Activated T-helper 17 cell treated with anti-CD3 and anti-CD28 coated beads, Interleukin-2, amount 50 U/mL, for 72 hours (primary cell): ENCODE data around the gene CNBP. TPM values are rescaled to one million over a fixed set of nuclear protein-coding genes. Genes with fewer than 3 reads are reported as not detected.
"Not testable (repeated sequence)": the region's sequence is repeated elsewhere in the genome, so short reads cannot be mapped to it uniquely, and the experiment has no call there.

ENCODE experiments used
- ATAC-seq: fragments of 150-1000 bp; cut with Tn5 transposase; replicated peaks from 2 replicates; pipeline ENCODE4 v1.10.0; 2021; ENCODE audit warnings: mild to moderate bottlenecking, moderate library complexity
- H3K27ac Mint-ChIP-seq: one replicate; pipeline ENCODE4 v1.8.0; 2022; ENCODE audit warnings: mixed read lengths
- H3K27me3 Mint-ChIP-seq: one replicate; pipeline ENCODE4 v1.8.0; 2022; ENCODE audit warnings: mixed read lengths
- H3K36me3 Mint-ChIP-seq: one replicate; pipeline ENCODE4 v1.8.0; 2022; ENCODE audit warnings: low read depth, mild to moderate bottlenecking, mixed read lengths
- H3K4me1 Mint-ChIP-seq: one replicate; pipeline ENCODE4 v1.8.0; 2022; ENCODE audit warnings: mixed read lengths
- H3K4me3 Mint-ChIP-seq: one replicate; pipeline ENCODE4 v1.8.0; 2022; ENCODE audit warnings: mild to moderate bottlenecking, mixed read lengths
- H3K9me3 Mint-ChIP-seq: one replicate; pipeline ENCODE4 v1.8.0; 2022; ENCODE audit warnings: mixed read lengths
- total RNA-seq, 2 donors: library from RNA; stranded (reverse); gene quantifications; one replicate each; pipeline ENCODE4 v1.2.3, GENCODE V29; 2022

Gene CNBP
- total RNA-seq, 2 donors from 2014 or later: 188 to 274 TPM

DNA sequence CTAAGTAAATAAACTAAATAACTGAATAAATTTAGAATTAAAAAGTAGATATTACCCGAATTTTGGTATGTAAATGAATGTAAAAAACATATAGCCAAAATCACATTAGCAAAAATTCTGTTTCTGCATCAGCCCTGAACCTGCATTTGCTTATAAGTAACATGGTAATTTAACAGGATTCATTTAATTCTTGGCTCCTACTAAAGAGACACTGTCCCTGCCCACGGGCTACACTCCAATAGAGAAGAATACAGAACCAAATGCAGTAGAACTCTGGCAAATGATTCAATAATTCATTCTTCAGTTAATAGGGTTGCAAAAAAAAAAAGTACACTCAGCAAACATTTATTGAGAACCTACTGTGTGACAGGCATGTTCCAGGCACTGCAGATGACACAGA is 20.8 kb upstream of the CNBP start:
- Mint-ChIP-seq H3K36me3 (no peaks in the 10 kb centered on the region), H3K27ac (no peak overlapping the region), H3K4me3 (no peak overlapping the region), H3K4me1 (no peaks in the 10 kb centered on the region), H3K9me3 (no peaks in the 10 kb centered on the region), H3K27me3 (no peaks in the 10 kb centered on the region)
- ATAC-seq: no peak

DNA sequence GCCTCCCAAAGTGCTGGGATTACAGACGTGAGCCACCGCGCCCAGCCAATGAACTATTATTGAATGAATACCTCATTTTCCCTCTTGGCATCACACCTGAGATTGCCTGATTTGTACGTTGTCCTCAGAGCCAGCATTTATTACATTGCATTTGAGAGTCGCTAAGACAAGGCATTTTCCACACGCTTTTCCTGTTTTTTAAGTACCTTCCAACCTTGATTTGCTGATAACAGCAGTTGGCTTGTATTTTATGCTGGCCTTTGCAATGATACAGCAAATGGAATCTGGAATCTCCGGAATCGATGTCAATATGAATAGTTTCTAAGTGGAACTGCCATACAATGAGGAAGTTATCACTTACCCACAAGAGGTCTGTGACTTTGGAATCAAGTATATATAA is 15.7 kb upstream of the CNBP start:
- H3K27me3 Mint-ChIP-seq: no peaks in the 10 kb centered on the region
- no peaks in the 10 kb centered on the region for H3K4me1 Mint-ChIP-seq
- H3K27ac Mint-ChIP-seq: no peak overlapping the region
- no peak overlapping the region for H3K4me3 Mint-ChIP-seq
- no peaks in the 10 kb centered on the region for H3K9me3 Mint-ChIP-seq
- ATAC-seq: no peak
- no peaks in the 10 kb centered on the region for H3K36me3 Mint-ChIP-seq

DNA sequence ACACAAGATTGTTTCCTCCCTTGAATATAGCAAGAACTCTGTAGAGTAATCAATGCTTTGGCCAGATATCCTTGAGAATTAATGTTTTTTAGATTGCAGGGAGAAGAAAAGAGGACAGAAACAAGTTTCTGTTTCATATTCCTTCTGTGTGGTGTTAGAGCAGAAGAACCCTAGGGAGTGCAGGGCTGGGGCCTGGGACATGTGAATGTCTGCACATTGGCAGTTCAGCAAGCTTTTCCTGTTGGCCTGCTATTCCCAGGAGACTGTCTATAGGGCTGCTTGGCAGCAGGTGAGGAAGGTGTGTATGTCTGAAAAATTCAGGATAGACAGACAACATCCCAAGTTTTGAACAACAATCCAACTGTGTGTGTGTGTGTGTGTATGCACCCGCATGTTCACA is 13.6 kb upstream of the CNBP start:
- Mint-ChIP-seq H3K4me1 (no peaks in the 10 kb centered on the region), H3K36me3 (no peaks in the 10 kb centered on the region)
- ATAC-seq: no peak

DNA sequence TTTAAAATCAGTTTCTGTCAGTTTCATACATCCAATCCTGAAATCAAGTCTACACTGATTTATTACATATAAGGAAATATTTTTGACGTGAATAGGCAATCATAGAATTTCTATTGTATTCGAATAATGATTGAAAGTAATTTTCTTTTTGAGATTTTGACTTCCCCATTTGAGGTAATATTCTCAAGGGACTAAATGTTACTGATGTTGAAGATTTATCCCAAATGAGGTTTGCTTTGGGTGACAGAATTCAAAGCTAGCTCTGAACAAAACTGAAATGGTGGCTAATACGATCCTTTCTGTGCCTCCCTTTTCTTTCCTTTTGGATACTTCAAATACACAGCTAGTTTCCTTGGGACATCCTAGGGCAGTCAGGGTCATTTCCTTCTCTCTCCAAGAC is 12.9 kb upstream of the CNBP start:
- Mint-ChIP-seq H3K27ac (no peak overlapping the region), H3K4me3 (no peak overlapping the region), H3K4me1 (no peaks in the 10 kb centered on the region), H3K27me3 (no peaks in the 10 kb centered on the region), H3K36me3 (no peaks in the 10 kb centered on the region), H3K9me3 (no peaks in the 10 kb centered on the region)
- no peak for ATAC-seq

More for the DNA sequence above, 13.6 kb upstream of the CNBP start:
- Mint-ChIP-seq H3K4me3 (no peak overlapping the region), H3K27me3 (no peaks in the 10 kb centered on the region), H3K27ac (no peak overlapping the region), H3K9me3 (no peaks in the 10 kb centered on the region)

DNA sequence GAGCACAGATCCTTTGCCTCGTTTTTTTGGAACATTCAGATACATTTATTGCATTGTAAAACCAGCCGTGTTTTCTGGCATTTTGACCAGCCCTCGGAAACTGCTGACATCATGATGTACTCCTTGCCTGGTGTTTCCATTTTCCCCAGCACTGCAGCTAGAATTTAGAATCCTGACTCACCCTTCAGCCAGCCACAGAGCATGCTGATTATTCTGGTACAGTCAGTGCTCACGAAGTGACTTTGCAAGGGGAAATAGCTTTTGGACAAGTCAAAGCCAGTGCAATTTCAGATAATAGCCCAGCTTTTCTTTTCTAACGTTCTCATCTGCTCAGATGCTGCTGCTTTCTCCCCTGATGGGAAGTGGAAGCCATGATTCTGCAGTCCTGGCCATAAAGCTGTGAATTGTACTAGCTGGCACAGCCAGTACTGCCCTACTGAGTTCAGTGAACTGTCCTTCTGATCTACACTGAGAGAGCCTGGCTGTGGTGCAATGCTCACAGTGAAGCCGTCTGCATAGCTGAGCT is 12.1 kb upstream of the CNBP start:
- Mint-ChIP-seq H3K4me3 (no peak overlapping the region), H3K27ac (no peak overlapping the region), H3K27me3 (no peaks in the 10 kb centered on the region), H3K9me3 (no peaks in the 10 kb centered on the region), H3K4me1 (no peaks in the 10 kb centered on the region), H3K36me3 (no peaks in the 10 kb centered on the region)
- ATAC-seq: peak; percentile 83

DNA sequence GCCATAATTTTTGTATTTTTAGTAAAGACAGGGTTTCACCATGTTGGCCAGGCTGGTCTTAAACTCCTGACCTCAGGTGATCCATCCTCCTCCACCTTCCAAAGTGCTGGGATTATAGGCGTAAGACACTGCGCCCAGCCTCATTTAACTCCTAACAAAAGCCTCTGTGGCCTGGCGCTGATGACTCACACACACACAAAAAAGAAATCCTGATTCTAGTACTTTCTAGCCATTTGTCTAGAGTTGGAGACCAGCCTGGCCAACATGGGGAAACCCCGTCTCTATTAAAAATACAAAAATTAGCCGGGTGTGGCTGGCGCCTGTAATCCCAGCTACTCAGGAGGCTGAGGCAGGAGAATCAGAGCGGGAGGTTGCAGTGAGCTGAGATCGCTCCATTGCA is 6.1 kb upstream of the CNBP start:
- ATAC-seq: not testable (repeated sequence)

DNA sequence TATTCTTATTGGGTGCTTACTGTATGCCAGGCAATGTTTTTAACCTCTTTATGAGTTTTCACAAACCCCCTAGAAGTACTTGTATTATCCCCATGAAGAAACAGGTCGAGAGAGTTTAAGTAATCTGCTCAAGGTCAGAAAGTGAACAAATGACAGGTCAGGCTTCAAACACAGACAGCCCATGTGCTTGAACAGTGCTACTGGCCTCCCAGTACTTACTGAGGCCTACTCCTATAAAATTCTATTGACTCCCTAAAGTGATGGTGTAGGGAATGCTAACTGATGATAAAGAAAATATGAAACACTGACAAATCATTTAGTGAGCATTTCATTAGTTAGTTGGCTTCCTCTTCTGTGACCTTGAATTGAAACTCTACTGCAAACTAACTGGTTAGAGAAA is 4.2 kb upstream of the CNBP start:
- H3K9me3 Mint-ChIP-seq: no peaks in the 10 kb centered on the region
- no peak for ATAC-seq
- no peak overlapping the region for H3K4me3 Mint-ChIP-seq
- peaks cover 16% of the 10 kb centered on the region for H3K36me3 Mint-ChIP-seq
- H3K27me3 Mint-ChIP-seq: no peaks in the 10 kb centered on the region
- no peak overlapping the region for H3K27ac Mint-ChIP-seq
- H3K4me1 Mint-ChIP-seq: no peaks in the 10 kb centered on the region

More for the DNA sequence above, 6.1 kb upstream of the CNBP start:
- not testable (repeated sequence) for H3K4me1 Mint-ChIP-seq, H3K36me3 Mint-ChIP-seq, H3K27ac Mint-ChIP-seq, H3K27me3 Mint-ChIP-seq, H3K9me3 Mint-ChIP-seq, H3K4me3 Mint-ChIP-seq

DNA sequence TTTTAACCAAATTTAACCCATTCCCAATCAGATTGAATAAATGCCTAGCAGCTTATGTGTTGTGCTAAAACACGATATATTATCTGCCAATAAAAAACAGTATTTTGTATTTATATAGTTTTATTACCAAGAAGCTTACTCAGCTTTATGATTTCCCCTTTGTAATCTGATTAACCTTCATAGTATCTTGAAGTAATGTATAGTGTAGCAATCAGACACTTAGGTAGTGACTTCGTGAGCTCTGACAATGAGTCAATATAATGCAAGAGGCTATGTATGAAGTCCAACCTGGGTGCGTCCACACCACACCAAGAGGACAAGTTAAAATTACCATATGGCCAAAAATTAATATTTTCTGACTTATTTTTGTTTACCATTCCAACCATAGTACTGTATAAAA is 2.1 kb upstream of the CNBP start:
- Mint-ChIP-seq H3K4me3 (peak overlapping the region; percentile 98), H3K27ac (peak overlapping the region; percentile 28), H3K36me3 (peaks cover 37% of the 10 kb centered on the region), H3K27me3 (no peaks in the 10 kb centered on the region), H3K9me3 (no peaks in the 10 kb centered on the region), H3K4me1 (no peaks in the 10 kb centered on the region)
- ATAC-seq: no peak

DNA sequence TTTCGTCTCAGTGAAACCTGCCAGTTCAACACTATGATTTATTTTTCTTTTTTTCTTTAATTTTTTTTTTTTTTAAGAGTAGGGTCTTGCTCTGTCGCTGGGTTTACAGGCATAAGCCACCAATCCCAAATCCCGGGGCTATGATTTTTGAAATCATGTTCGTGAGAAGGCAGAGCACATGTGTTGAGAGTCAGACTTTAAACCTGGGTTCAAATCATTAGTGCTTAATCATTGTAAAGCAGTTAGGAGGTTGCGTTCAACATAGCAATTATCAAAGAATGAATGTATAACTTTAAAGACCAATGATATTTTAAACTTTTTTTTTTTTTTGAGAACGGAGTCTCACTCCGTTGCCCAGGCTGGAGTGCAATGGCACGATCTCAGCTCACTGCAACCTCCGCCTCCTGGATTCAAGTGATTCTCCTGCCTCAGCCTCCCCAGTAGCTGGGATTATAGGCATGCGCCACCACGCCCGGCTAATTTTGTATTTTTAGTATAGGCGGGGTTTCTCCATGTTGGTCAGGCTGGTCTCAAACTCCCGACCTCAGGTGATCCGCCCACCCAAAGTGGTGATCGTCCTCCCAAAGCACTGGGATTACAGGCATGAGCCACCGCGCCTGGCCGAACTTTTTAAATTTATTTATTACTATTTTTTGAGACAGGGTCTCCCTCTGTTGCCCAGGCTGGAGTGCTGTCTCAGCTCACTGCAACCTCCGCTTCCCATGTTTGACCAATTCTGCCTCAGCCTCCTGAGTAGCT is 1.3 kb upstream of the CNBP start:
- Mint-ChIP-seq H3K36me3 (peaks cover 45% of the 10 kb centered on the region), H3K27ac (peak overlapping the region; percentile 97), H3K4me3 (peak overlapping the region; percentile 98)
- H3K9me3 Mint-ChIP-seq, H3K4me1 Mint-ChIP-seq, ATAC-seq, H3K27me3 Mint-ChIP-seq: not testable (repeated sequence)

DNA sequence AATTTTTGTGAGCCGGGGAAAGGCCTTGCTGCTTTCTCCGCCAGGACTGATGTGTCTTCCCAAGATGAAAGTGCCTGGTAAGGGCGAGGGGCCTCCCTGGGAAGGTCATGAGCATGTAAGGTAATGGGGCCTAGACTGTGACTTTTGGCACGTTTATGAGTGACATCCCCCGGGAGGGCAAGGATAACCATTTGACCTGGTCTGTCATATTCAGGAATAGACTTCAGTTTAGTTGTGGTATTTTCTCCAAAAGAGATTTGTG is 631 bp upstream of the CNBP start:
- ATAC-seq: peak; percentile 27
- Mint-ChIP-seq H3K4me3 (peak overlapping the region; percentile 98), H3K27ac (peak overlapping the region; percentile 97), H3K4me1 (peaks cover 9% of the 10 kb centered on the region), H3K27me3 (no peaks in the 10 kb centered on the region), H3K36me3 (peaks cover 52% of the 10 kb centered on the region), H3K9me3 (no peaks in the 10 kb centered on the region)

DNA sequence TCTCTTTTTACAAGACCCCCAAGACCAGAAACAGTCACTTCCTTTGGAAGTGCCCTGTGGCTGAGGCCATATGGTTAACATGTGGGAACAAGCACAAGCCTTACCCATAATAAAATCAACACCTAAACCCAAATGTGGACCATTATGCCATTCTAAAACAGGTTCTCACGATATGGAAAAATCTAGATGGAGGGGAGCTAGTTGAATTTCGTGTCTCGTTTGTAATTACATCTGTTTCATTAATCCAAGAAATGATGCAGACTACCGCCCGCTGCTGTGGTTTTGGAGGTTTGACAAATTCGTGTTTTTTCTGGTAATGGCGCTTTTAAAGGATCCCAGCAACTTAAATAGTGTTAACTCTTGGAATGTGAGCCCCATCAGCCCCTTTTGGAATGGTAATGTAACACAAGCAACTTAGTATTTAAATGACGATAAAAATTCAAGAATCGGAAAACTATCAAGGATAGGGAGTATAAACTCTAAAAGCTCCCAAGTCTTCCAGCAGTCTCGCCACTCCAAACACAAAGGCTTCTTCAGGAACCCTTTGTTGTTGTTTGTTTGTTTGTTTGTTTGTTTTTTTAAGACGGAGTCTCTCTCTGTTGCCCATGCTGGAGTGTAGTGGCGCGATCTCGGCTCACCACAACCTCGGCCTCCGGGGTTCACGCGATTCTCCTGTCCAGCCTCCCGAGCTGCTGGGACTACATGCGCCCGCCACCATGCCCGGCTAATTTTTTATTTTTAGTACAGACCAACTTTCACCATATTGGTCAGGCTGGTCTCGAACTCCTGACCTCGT is 1.1 kb downstream of the CNBP start:
- H3K27me3 Mint-ChIP-seq: no peaks in the 10 kb centered on the region
- H3K27ac Mint-ChIP-seq: peak overlapping the region; percentile 97
- peaks cover 69% of the 10 kb centered on the region for H3K36me3 Mint-ChIP-seq
- ATAC-seq: no peak
- peak overlapping the region; percentile 98 for H3K4me3 Mint-ChIP-seq
- H3K4me1 Mint-ChIP-seq: peaks cover 15% of the 10 kb centered on the region
- H3K9me3 Mint-ChIP-seq: no peaks in the 10 kb centered on the region

DNA sequence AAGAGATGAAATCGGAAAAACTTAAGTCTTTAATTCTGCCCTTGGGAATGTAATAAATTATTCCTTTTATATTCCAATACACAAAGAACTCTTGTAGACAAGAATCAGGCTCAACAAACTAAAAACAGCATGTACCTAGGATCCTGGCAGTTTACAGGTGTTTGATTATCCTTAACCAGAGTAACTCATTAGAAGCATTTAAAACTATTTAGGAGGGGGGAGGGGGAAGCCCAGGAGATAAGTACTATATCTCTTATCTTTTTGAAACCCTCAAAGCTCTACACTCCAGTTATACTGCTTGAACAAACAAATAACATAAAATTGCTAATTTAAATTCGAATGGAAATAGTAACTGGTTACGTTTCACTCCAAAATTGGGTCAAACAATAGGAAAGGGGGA is 1.9 kb downstream of the CNBP start:
- H3K4me1 Mint-ChIP-seq: peaks cover 20% of the 10 kb centered on the region
- peak overlapping the region; percentile 97 for H3K27ac Mint-ChIP-seq
- no peaks in the 10 kb centered on the region for H3K27me3 Mint-ChIP-seq
- H3K9me3 Mint-ChIP-seq: no peaks in the 10 kb centered on the region
- ATAC-seq: no peak
- H3K36me3 Mint-ChIP-seq: peaks cover 77% of the 10 kb centered on the region
- H3K4me3 Mint-ChIP-seq: peak overlapping the region; percentile 98

DNA sequence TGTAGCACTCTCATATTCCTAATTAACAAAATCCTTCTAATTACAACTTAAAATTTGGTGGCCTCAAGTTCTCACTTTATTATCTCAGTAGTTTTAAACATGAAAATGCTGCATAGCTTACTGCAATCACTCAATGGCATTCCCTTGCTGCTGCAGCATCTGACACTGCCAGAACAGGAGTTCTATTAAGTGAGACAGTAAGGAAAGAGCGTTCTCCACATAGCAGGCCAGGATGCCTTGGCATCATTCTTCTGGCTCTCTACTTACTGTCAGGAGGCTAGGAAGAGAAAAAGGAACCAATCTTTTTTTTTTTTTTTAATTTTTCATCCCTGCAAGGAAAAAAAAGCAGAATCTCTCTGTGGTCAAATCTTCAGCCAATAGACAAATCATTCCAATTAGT is 3.2 kb downstream of the CNBP start:
- H3K9me3 Mint-ChIP-seq: no peaks in the 10 kb centered on the region
- ATAC-seq: no peak
- no peaks in the 10 kb centered on the region for H3K27me3 Mint-ChIP-seq
- peaks cover 28% of the 10 kb centered on the region for H3K4me1 Mint-ChIP-seq
- H3K27ac Mint-ChIP-seq: peak overlapping the region; percentile 97
- H3K36me3 Mint-ChIP-seq: peaks cover 90% of the 10 kb centered on the region
- peak overlapping the region; percentile 98 for H3K4me3 Mint-ChIP-seq

DNA sequence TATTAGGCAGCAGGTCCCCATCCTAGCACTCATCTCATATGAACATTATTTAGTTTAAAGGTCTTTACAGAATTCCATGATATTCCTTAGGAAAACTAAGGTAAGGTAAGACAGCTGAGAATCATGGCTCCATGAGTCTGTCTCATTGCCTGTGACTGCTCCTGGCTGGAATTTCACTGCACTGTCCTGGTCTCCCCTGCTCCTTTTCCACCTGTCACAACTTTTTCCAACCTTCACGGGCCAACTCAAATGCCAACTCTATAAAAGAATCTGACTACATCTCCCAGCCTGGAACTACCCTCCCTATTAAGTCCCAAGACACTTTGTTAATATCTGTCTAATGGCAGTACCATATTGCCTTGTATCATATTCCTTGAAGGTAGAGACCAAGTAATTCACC is 7.6 kb downstream of the CNBP start:
- Mint-ChIP-seq H3K27ac (peak overlapping the region; percentile 2), H3K9me3 (no peaks in the 10 kb centered on the region), H3K4me1 (peaks cover 28% of the 10 kb centered on the region), H3K4me3 (peak overlapping the region; percentile 98), H3K27me3 (no peaks in the 10 kb centered on the region), H3K36me3 (peaks cover 100% of the 10 kb centered on the region)
- ATAC-seq: no peak

DNA sequence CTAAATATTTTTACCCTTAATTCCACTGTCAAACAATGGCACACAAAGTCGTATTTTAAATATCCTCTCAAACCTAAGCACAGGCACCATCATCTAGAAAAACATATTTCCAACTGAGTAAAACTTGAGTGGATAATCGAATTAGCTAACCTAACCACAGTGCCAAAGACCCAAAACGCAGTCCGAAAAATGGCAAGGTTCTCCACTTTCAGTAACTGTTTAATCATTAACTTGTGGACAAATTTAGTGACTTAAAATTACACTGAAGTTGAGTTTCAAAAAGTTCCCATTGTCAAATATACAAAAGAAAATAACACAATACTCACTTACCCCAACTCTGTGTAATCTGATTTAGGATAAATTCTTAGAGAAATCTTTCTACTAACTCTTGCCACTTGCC is 10.0 kb downstream of the CNBP start:
- ATAC-seq: no peak
- peak overlapping the region; percentile 47 for H3K27ac Mint-ChIP-seq
- H3K27me3 Mint-ChIP-seq: no peaks in the 10 kb centered on the region
- peaks cover 16% of the 10 kb centered on the region for H3K4me1 Mint-ChIP-seq
- peak overlapping the region; percentile 98 for H3K4me3 Mint-ChIP-seq
- no peaks in the 10 kb centered on the region for H3K9me3 Mint-ChIP-seq
- peaks cover 99% of the 10 kb centered on the region for H3K36me3 Mint-ChIP-seq
